HepG2 (cell line): ENCODE measurements around the gene MREG. TPM values are rescaled to one million over a fixed set of nuclear protein-coding genes. Genes with fewer than 3 reads are reported as not detected.

ENCODE experiments used
- CREM ChIP-seq, 2 experiments: sonication (generic) in 1 of 2; formaldehyde crosslinking in 1 of 2; IDR thresholded peaks; 2 replicates each; pipeline versions ENCODE4 v1.4.0 to v1.6.1; 2016 to 2020; ENCODE audit warnings: antibody characterized with exemption in 1 of 2, mild to moderate bottlenecking in 1 of 2, missing genetic modification reagents in 1 of 2
- ESRRA ChIP-seq: sonication (generic); formaldehyde crosslinking; IDR thresholded peaks from 2 replicates; pipeline ENCODE4 v1.5.1; 2020; ENCODE audit warnings: mild to moderate bottlenecking, low read depth, missing genetic modification reagents
- HCFC1 ChIP-seq: fragments of 150-350 bp; IDR thresholded peaks from 2 replicates; pipeline ENCODE4 v1.6.1; 2014; ENCODE audit warnings: low read depth, low read length
- HMGA1 ChIP-seq: sonication (generic); formaldehyde crosslinking; conservative IDR thresholded peaks from 2 replicates; pipeline ENCODE4 v1.4.0; 2020; ENCODE audit warnings: missing genetic modification reagents
- NFE2L1 ChIP-seq: sonication (generic); formaldehyde crosslinking; IDR thresholded peaks from 2 replicates; pipeline ENCODE4 v1.4.0; 2020; ENCODE audit warnings: missing genetic modification reagents, mild to moderate bottlenecking, borderline replicate concordance
- POLR2AphosphoS5 ChIP-seq: IDR thresholded peaks from 2 replicates; pipeline ENCODE4 v1.6.1; 2012; ENCODE audit warnings: low read depth, low read length
- REPIN1 ChIP-seq: sonication (generic); formaldehyde crosslinking; IDR thresholded peaks from 2 replicates; pipeline ENCODE4 v1.8.0; 2022; ENCODE audit warnings: missing genetic modification reagents, low read depth, mild to moderate bottlenecking, borderline replicate concordance
- SP1 ChIP-seq, 2 experiments: fragments of 450-650 bp in 1 of 2; sonication (generic) in 1 of 2; formaldehyde crosslinking in 1 of 2; IDR thresholded peaks; 2 replicates each; pipeline versions ENCODE4 v1.4.0 to v1.6.1; 2016 to 2020; ENCODE audit warnings: missing genetic modification reagents in 1 of 2
- ZNF264 ChIP-seq: sonication (generic); formaldehyde crosslinking; IDR thresholded peaks from 2 replicates; pipeline ENCODE4 v1.4.0; 2020; ENCODE audit warnings: missing genetic modification reagents
- ZNF3 ChIP-seq: IDR thresholded peaks from 2 replicates; pipeline ENCODE4 v1.7.0; 2017; ENCODE audit warnings: inconsistent platforms
- polyA plus RNA-seq, 8 experiments: library from polyadenylated mRNA; depleted of rRNA in 3 of 8; stranded (reverse) in 7 of 8; unstranded in 1 of 8; fragments of >200 nt; fragmentation: Illumina TruSeq in 4 of 8; extraction: Trizol in 4 of 8; gene quantifications; 2 replicates each; pipeline versions ENCODE4 v1.2.1 to v1.2.3, GENCODE V29; 2011 to 2016; ENCODE audit warnings: low read depth in 4 of 8, missing spikeins in 1 of 8, mixed read lengths in 1 of 8; ENCODE audit not compliant: insufficient read depth in 1 of 8
- total RNA-seq, 5 experiments: library from RNA; depleted of rRNA; stranded (reverse); fragments of >200 nt; fragmentation: Illumina TruSeq; extraction: Trizol; gene quantifications; 2 replicates each; pipeline ENCODE4 v1.2.3, GENCODE V29; 2016; ENCODE audit warnings: low read depth in 1 of 5
- TF ChIP-seq, protein P1 (sequence below): sonication (generic); formaldehyde crosslinking; IDR thresholded peaks from 2 replicates; pipeline ENCODE4 v1.4.0; 2020; ENCODE audit warnings: missing genetic modification reagents
- TF ChIP-seq, protein P2 (sequence below), 2 experiments: sonication (generic) in 1 of 2; formaldehyde crosslinking in 1 of 2; IDR thresholded peaks; 2 replicates each; pipeline versions ENCODE4 v1.5.1 to v1.6.1; 2011 to 2020; ENCODE audit warnings: borderline replicate concordance in 1 of 2, low read depth in 1 of 2, low read length in 1 of 2, mild to moderate bottlenecking in 1 of 2, missing genetic modification reagents in 1 of 2, moderate library complexity in 1 of 2
- TF ChIP-seq, protein P3 (sequence below): sonication (generic); formaldehyde crosslinking; IDR thresholded peaks from 2 replicates; pipeline ENCODE4 v1.5.0; 2020; ENCODE audit warnings: mild to moderate bottlenecking, missing genetic modification reagents, borderline replicate concordance
- TF ChIP-seq, protein P4 (sequence below), 2 experiments: sonication (generic) in 1 of 2; formaldehyde crosslinking in 1 of 2; IDR thresholded peaks; 2 replicates each; pipeline versions ENCODE4 v1.6.1 to v1.9.0; 2014 to 2022; ENCODE audit warnings: antibody characterized with exemption in 1 of 2, borderline replicate concordance in 1 of 2, inconsistent platforms in 1 of 2, low read depth in 1 of 2, missing genetic modification reagents in 1 of 2

Gene MREG
- total and polyA plus RNA-seq, 2 of the 13 experiments (the other 11 are each of a cell fraction or from before 2014, with no cell fraction given): 7.5 to 23.3 TPM

DNA sequence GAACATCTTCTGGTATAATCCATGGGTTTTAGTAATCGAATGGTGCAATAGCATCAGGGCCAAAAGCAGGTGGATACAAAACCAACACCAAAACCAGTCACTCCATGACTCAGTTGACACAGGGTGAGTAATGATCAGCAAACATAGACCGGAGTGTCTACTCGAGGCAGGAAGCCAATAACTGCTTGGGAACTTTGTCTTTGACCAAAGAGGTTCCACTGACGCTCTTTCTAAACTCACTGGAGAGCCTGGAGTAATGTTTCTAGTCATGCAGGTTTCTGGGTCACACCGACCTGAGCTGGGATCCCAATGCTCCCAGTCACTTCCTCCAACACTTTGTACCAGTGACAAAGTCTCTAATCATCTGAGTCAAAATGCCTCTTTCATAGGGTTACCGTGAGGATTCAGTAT is 30.9 kb downstream of the MREG start (continued):
- TF ChIP-seq CREM (IDR thresholded peaks at IDR 0.05): peak; percentile 65; the same call in 1 of the 2 replicates
- no peak for TF ChIP-seq CREM (CRISPR knock-in tag; IDR thresholded peaks at IDR 0.05)
- 0 out of 2 replicates have a peak, but pooled peaks have one; percentile 21 for TF ChIP-seq REPIN1 (CRISPR knock-in tag)
- no peak for TF ChIP-seq ZNF264 (CRISPR knock-in tag)
- no peak for TF ChIP-seq HCFC1
- TF ChIP-seq, protein P1, sequence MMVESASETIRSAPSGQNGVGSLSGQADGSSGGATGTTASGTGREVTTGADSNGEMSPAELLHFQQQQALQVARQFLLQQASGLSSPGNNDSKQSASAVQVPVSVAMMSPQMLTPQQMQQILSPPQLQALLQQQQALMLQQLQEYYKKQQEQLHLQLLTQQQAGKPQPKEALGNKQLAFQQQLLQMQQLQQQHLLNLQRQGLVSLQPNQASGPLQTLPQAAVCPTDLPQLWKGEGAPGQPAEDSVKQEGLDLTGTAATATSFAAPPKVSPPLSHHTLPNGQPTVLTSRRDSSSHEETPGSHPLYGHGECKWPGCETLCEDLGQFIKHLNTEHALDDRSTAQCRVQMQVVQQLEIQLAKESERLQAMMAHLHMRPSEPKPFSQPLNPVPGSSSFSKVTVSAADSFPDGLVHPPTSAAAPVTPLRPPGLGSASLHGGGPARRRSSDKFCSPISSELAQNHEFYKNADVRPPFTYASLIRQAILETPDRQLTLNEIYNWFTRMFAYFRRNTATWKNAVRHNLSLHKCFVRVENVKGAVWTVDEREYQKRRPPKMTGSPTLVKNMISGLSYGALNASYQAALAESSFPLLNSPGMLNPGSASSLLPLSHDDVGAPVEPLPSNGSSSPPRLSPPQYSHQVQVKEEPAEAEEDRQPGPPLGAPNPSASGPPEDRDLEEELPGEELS (CRISPR knock-in tag): peak; percentile 55
- TF ChIP-seq SP1 (IDR thresholded peaks at IDR 0.05): no peak
- no peak for TF ChIP-seq SP1 (CRISPR knock-in tag; IDR thresholded peaks at IDR 0.05)
- TF ChIP-seq ESRRA (CRISPR knock-in tag): no peak
- TF ChIP-seq, protein P2, sequence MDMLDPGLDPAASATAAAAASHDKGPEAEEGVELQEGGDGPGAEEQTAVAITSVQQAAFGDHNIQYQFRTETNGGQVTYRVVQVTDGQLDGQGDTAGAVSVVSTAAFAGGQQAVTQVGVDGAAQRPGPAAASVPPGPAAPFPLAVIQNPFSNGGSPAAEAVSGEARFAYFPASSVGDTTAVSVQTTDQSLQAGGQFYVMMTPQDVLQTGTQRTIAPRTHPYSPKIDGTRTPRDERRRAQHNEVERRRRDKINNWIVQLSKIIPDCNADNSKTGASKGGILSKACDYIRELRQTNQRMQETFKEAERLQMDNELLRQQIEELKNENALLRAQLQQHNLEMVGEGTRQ (IDR thresholded peaks at IDR 0.05; ENCODE audit: low read depth, low read length): no peak
- TF ChIP-seq, protein P2 (CRISPR knock-in tag; IDR thresholded peaks at IDR 0.05; ENCODE audit: borderline replicate concordance): no peak
- no peak for TF ChIP-seq HMGA1
- no peak for TF ChIP-seq NFE2L1
- TF ChIP-seq, protein P3, sequence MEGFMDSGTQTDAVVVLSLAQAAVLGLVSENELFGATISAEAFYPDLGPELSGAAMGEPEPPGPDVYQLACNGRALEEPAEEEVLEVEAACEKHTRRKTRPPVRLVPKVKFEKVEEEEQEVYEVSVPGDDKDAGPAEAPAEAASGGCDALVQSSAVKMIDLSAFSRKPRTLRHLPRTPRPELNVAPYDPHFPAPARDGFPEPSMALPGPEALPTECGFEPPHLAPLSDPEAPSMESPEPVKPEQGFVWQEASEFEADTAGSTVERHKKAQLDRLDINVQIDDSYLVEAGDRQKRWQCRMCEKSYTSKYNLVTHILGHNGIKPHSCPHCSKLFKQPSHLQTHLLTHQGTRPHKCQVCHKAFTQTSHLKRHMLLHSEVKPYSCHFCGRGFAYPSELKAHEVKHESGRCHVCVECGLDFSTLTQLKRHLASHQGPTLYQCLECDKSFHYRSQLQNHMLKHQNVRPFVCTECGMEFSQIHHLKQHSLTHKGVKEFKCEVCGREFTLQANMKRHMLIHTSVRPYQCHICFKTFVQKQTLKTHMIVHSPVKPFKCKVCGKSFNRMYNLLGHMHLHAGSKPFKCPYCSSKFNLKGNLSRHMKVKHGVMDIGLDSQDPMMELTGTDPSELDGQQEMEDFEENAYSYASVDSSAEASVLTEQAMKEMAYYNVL (CRISPR knock-in tag): no peak
- TF ChIP-seq POLR2AphosphoS5: no peak
- 0 out of 2 replicates have a peak, but pooled peaks have one; percentile 43 for TF ChIP-seq ZNF3 (CRISPR knock-in tag)
- TF ChIP-seq, protein P4, sequence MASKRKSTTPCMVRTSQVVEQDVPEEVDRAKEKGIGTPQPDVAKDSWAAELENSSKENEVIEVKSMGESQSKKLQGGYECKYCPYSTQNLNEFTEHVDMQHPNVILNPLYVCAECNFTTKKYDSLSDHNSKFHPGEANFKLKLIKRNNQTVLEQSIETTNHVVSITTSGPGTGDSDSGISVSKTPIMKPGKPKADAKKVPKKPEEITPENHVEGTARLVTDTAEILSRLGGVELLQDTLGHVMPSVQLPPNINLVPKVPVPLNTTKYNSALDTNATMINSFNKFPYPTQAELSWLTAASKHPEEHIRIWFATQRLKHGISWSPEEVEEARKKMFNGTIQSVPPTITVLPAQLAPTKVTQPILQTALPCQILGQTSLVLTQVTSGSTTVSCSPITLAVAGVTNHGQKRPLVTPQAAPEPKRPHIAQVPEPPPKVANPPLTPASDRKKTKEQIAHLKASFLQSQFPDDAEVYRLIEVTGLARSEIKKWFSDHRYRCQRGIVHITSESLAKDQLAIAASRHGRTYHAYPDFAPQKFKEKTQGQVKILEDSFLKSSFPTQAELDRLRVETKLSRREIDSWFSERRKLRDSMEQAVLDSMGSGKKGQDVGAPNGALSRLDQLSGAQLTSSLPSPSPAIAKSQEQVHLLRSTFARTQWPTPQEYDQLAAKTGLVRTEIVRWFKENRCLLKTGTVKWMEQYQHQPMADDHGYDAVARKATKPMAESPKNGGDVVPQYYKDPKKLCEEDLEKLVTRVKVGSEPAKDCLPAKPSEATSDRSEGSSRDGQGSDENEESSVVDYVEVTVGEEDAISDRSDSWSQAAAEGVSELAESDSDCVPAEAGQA (IDR thresholded peaks at IDR 0.05; ENCODE audit: low read depth): no peak
- TF ChIP-seq, protein P4 (CRISPR knock-in tag; IDR thresholded peaks at IDR 0.05; ENCODE audit: borderline replicate concordance): no peak
